ENCODE data around the gene VSIG2. TPM values are rescaled to one million over a fixed set of nuclear protein-coding genes. Genes with fewer than 3 reads are reported as not detected.

VSIG2 gene
- total and polyA plus RNA-seq, 2 donors (not counting 3 experiments of a cell fraction or from before 2014, with no cell fraction given) = 1.2 to 7.0 TPM

- Histone ChIP-seq H3K9me3 (replicated peaks; ENCODE audit: control insufficient read depth, insufficient read depth, low read length) (no peaks in the 10 kb centered on the region), H3K36me3 (ENCODE audit: control insufficient read depth in 2 of 2, extremely low read depth in 1 of 2, insufficient read depth in 2 of 2, low read length in 2 of 2) (peaks cover 2% of the 10 kb centered on the region in 2 experiments), H3K9ac (replicated peaks; ENCODE audit: extremely low read depth, insufficient read depth, low read length) (no peak overlapping the region), H3K4me2 (ENCODE audit: insufficient read depth, low read length) (peak overlapping the region; percentile 74), H2AFZ (ENCODE audit: low read depth, low read length) (no peak overlapping the region), H3K27ac (ENCODE audit: insufficient read depth, low read depth, low read length) (peak overlapping the region; percentile 86), H3K9me1 (replicated peaks; ENCODE audit: control insufficient read depth, extremely low read depth, insufficient read depth, low read length) (no peaks in the 10 kb centered on the region), H3K27me3 (ENCODE audit: control insufficient read depth in 2 of 2, insufficient read depth in 2 of 2, low read length in 2 of 2) (no peaks in the 10 kb centered on the region), H3K79me2 (ENCODE audit: control insufficient read depth, insufficient read depth, low read length) (peaks cover 3% of the 10 kb centered on the region), H4K20me1 (replicated peaks; ENCODE audit: control insufficient read depth, extremely low read depth, insufficient read depth, low read length) (no peaks in the 10 kb centered on the region), H3K4me1 (ENCODE audit: control insufficient read depth, extremely low read depth, insufficient read depth, low read length) (peaks cover 34% of the 10 kb centered on the region), H3K4me3 (replicated peaks in 1 of 3; ENCODE audit: insufficient read depth in 1 of 3, low read depth in 1 of 3, low read length in 3 of 3) (no peak overlapping the region)
- ChIA-PET POLR2A (no interaction called here), CTCF (interaction anchor here (0.6 to 6.6 kb wide), 15 partner anchors 8 to 125 kb away, joined by 3 to 54 read pairs (median 10); partner anchors contain the start of gene MSANTD2)
- FAIRE-seq (no peak), DNase-seq (ENCODE audit: low read depth, low spot score) (no peak)
- no TSS peak for BruUV-seq (replicated peaks)
- intact Hi-C loops (cut with micrococcal nuclease) (no loop called here), dilution Hi-C loops (cut with MboI; ENCODE audit: extremely low pct_ligation_motif_present, low sequenced_read_pairs) (no loop called here)
- TF ChIP-seq CTCF (IDR thresholded peaks at IDR 0.05; ENCODE audit: extremely low read depth in 1 of 2, insufficient read depth in 1 of 2, low read depth in 1 of 2, low read length in 2 of 2) = no peak
- no peak for TF ChIP-seq POLR2A (IDR thresholded peaks at IDR 0.05; ENCODE audit: low read depth, low read length)
- TF ChIP-seq POLR2AphosphoS5 (IDR thresholded peaks at IDR 0.05; ENCODE audit: insufficient read depth, low read depth, low read length) = no peak
- no peak for TF ChIP-seq JUN (IDR thresholded peaks at IDR 0.05; ENCODE audit: borderline replicate concordance, insufficient read depth, insufficient read length, low read depth)
- no peak for TF ChIP-seq MYC (IDR thresholded peaks at IDR 0.05; ENCODE audit: low read depth, low read length)
- TF ChIP-seq EZH2 (IDR thresholded peaks at IDR 0.05; ENCODE audit: borderline replicate concordance, low read depth, low read length, severe bottlenecking) = no peak
- no peak for TF ChIP-seq GATA2 (IDR thresholded peaks at IDR 0.05; ENCODE audit: insufficient read depth, insufficient read length, low read depth, low read length)
- no peak for TF ChIP-seq MAX (IDR thresholded peaks at IDR 0.05; ENCODE audit: insufficient read depth, insufficient read length)
- TF ChIP-seq FOS (IDR thresholded peaks at IDR 0.05; ENCODE audit: borderline replicate concordance, insufficient read depth, low read length) = no peak
Measured at GRCh38 chr11:124768914-124769313, 16.9 kb upstream of the VSIG2 start.
